GM19240 (cell line): ENCODE results near the gene ZNF286A.
"Not testable (repeated sequence)": the region's sequence is repeated elsewhere in the genome, so short reads cannot be mapped to it uniquely, and the experiment has no call there.

Experiments
- DNase-seq: peaks from one replicate; pipeline ENCODE4 v3.0.0; 2011; ENCODE audit warnings: low spot score; ENCODE audit not compliant: insufficient read length

The ZNF286A gene

GRCh38 chr17:15768865-15769533, 69.4 kb downstream of the ZNF286A start:
- DNase-seq, result not testable (repeated sequence)
